MCF 10A (cell line): ENCODE measurements around the gene ETV2. TPM values are rescaled to one million over a fixed set of nuclear protein-coding genes. Genes with fewer than 3 reads are reported as not detected.
A peak's percentile ranks its signal among the peaks of the same experiment; 100 is the strongest.
"Not testable (repeated sequence)": the region's sequence is repeated elsewhere in the genome, so short reads cannot be mapped to it uniquely, and the experiment has no call there.

Experiments
- BruUV-seq: library from RNA; stranded (reverse); fragments of 400-500 nt; replicated peaks from 2 replicates; lab custom pipeline; 2021; lab: Mats Ljungman, UMichigan
- CTCF ChIA-PET: fragments of 300-600 bp; sonication (Branson Sonifier 250); formaldehyde crosslinking; extraction: SDS; loops from one replicate; lab custom pipeline; 2021; ENCODE audit warnings: antibody characterized with exemption, inconsistent platforms; lab: Yijun Ruan, JAX
- POLR2A ChIA-PET: fragments of 300-600, 350-650 bp; sonication (Branson Sonifier 250); formaldehyde crosslinking; extraction: SDS; loops from one replicate; lab custom pipeline; 2020; ENCODE audit warnings: antibody characterized with exemption, inconsistent platforms; lab: Yijun Ruan, JAX
- DNase-seq: peaks from one replicate; pipeline ENCODE4 v3.0.0-alpha.2; 2018; ENCODE audit not compliant: unreplicated experiment
- H3K27ac Mint-ChIP-seq: one replicate; pipeline ENCODE4 v1.8.0; 2022; ENCODE audit warnings: mild to moderate bottlenecking, low read depth, mixed read lengths; ENCODE audit not compliant: unreplicated experiment
- H3K27me3 Mint-ChIP-seq: one replicate; pipeline ENCODE4 v1.8.0; 2022; ENCODE audit warnings: mixed read lengths; ENCODE audit not compliant: insufficient read depth, unreplicated experiment
- H3K36me3 Mint-ChIP-seq: one replicate; pipeline ENCODE4 v1.8.0; 2022; ENCODE audit warnings: mild to moderate bottlenecking, moderate library complexity, mixed read lengths; ENCODE audit not compliant: insufficient read depth, unreplicated experiment
- H3K4me1 Mint-ChIP-seq: one replicate; pipeline ENCODE4 v1.8.0; 2022; ENCODE audit warnings: mixed read lengths; ENCODE audit not compliant: insufficient read depth, unreplicated experiment
- H3K4me3 Mint-ChIP-seq: one replicate; pipeline ENCODE4 v1.8.0; 2022; ENCODE audit warnings: mild to moderate bottlenecking, moderate library complexity, mixed read lengths; ENCODE audit not compliant: unreplicated experiment
- H3K9me3 Mint-ChIP-seq: one replicate; pipeline ENCODE4 v1.8.0; 2022; ENCODE audit warnings: mixed read lengths; ENCODE audit not compliant: unreplicated experiment
- intact Hi-C: fragments of 100-400 bp; cut with micrococcal nuclease; formaldehyde crosslinking; loops from 2 replicates; pipeline ENCODE4 v1.14.1; 2022
- total RNA-seq: library from RNA; stranded (reverse); gene quantifications from 2 replicates; pipeline ENCODE4 v1.2.3, GENCODE V29; 2022
- TF ChIP-seq, protein P1 (sequence below): fragments of 200-600 bp; IDR thresholded peaks from one replicate; pipeline ENCODE4 v1.8.0; 2022; ENCODE audit warnings: antibody characterized with exemption, mild to moderate bottlenecking; ENCODE audit not compliant: unreplicated experiment

ETV2 gene
- total RNA-seq, 1 experiment from 2014 or later = 0.44 TPM

- H3K9me3 Mint-ChIP-seq = no peaks in the 10 kb centered on the region
- peaks cover 17% of the 10 kb centered on the region for H3K27me3 Mint-ChIP-seq
These were observed 45.1 kb upstream of the ETV2 start for GRCh38 chr19:35596366-35596999.

GRCh38 chr19:35601971-35602370 lies 39.6 kb upstream of the ETV2 start:
- Mint-ChIP-seq H3K4me1 (no peaks in the 10 kb centered on the region), H3K36me3 (no peaks in the 10 kb centered on the region), H3K4me3 (no peak overlapping the region), H3K27me3 (peaks cover 8% of the 10 kb centered on the region), H3K9me3 (no peaks in the 10 kb centered on the region), H3K27ac (no peak overlapping the region)
- no TSS peak for BruUV-seq
- intact Hi-C loops = no loop called here
- POLR2A ChIA-PET = interaction anchor here (0.6 kb wide), 1 partner anchor 193 kb away, joined by 5 read pairs; no protein-coding TSS in a partner anchor
- DNase-seq = no peak
- TF ChIP-seq, protein P1, sequence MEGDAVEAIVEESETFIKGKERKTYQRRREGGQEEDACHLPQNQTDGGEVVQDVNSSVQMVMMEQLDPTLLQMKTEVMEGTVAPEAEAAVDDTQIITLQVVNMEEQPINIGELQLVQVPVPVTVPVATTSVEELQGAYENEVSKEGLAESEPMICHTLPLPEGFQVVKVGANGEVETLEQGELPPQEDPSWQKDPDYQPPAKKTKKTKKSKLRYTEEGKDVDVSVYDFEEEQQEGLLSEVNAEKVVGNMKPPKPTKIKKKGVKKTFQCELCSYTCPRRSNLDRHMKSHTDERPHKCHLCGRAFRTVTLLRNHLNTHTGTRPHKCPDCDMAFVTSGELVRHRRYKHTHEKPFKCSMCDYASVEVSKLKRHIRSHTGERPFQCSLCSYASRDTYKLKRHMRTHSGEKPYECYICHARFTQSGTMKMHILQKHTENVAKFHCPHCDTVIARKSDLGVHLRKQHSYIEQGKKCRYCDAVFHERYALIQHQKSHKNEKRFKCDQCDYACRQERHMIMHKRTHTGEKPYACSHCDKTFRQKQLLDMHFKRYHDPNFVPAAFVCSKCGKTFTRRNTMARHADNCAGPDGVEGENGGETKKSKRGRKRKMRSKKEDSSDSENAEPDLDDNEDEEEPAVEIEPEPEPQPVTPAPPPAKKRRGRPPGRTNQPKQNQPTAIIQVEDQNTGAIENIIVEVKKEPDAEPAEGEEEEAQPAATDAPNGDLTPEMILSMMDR = no peak
- CTCF ChIA-PET = interaction anchor here (0.6 to 1.4 kb wide), 3 partner anchors 10 to 54 kb away, joined by 3 to 4 read pairs (median 3); no protein-coding TSS in a partner anchor

More at GRCh38 chr19:35596366-35596999, 45.1 kb upstream of the ETV2 start:
- no peaks in the 10 kb centered on the region for H3K36me3 Mint-ChIP-seq
- peak; percentile 16 for DNase-seq
- CTCF ChIA-PET = interaction anchor here (0.6 to 0.8 kb wide), 2 partner anchors 16 to 49 kb away, joined by 3 read pairs; no protein-coding TSS in a partner anchor
- intact Hi-C loops = no loop called here
- no peaks in the 10 kb centered on the region for H3K4me1 Mint-ChIP-seq
- no TSS peak for BruUV-seq
- no peak overlapping the region for H3K4me3 Mint-ChIP-seq
- POLR2A ChIA-PET = no interaction called here
- TF ChIP-seq, protein P1 = no peak
- H3K27ac Mint-ChIP-seq = no peak overlapping the region

DNA sequence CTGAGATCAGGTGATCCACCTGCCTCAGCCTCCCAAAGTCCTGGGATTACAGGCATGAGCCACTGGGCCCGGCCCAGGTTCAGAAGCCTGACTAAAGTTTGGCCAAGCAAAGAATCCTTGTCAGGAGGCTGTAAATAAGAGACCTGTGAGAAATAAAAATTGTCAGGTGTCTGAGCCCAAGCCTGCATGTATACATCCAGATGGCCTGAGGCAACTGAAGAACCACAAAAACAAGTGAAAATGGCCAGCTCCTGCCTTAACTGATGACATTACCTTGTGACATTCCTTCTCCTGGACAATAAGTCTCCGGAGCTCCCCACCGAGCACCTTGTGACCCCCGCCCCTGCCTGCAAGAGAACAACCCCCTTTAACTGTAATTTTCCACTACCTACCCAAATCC lies 37.1 kb upstream of the ETV2 start:
- H3K27me3 Mint-ChIP-seq, H3K4me3 Mint-ChIP-seq, intact Hi-C loops, H3K36me3 Mint-ChIP-seq, DNase-seq, H3K9me3 Mint-ChIP-seq, POLR2A ChIA-PET, BruUV-seq, H3K4me1 Mint-ChIP-seq: not testable (repeated sequence)
- H3K27ac Mint-ChIP-seq = peak overlapping the region; percentile 10
- CTCF ChIA-PET = interaction anchor here (1.0 to 1.1 kb wide), 2 partner anchors 56 to 252 kb away, joined by 3 read pairs; no protein-coding TSS in a partner anchor

GRCh38 chr19:35607170-35607569 lies 34.4 kb upstream of the ETV2 start:
- not testable (repeated sequence) for BruUV-seq

DNA sequence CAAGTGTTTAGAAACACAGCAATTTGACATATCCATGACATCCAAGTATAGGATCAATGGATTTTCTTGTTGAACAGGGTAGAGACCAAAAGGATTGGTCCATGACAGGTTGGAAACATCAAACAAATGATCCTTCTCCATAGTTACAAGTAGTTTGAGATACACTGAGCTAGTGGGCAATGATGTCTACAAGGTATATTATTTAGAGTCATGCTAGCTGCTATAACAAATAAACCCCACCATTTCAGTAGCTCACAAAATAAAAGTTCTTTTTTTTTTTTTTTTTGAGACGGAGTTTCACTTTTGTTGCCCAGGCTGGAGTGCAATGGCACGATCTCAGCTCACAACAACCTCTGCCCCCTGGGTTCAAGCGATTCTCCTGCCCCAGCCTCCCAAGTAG lies 33.9 kb upstream of the ETV2 start:
- POLR2A ChIA-PET = interaction anchor here (1.3 kb wide), 1 partner anchor 37 kb away, joined by 4 read pairs; no protein-coding TSS in a partner anchor
- H3K4me1 Mint-ChIP-seq = no peaks in the 10 kb centered on the region
- peaks cover 8% of the 10 kb centered on the region for H3K36me3 Mint-ChIP-seq

More at GRCh38 chr19:35607170-35607569, 34.4 kb upstream of the ETV2 start:
- H3K9me3 Mint-ChIP-seq, H3K27me3 Mint-ChIP-seq, intact Hi-C loops, DNase-seq, H3K27ac Mint-ChIP-seq, H3K36me3 Mint-ChIP-seq, CTCF ChIA-PET, H3K4me3 Mint-ChIP-seq, H3K4me1 Mint-ChIP-seq: not testable (repeated sequence)
- POLR2A ChIA-PET = interaction anchor here (0.8 kb wide), 1 partner anchor 135 kb away, joined by 3 read pairs; the partner anchor contains the start of gene IGFLR1

More for the DNA sequence above, 33.9 kb upstream of the ETV2 start:
- BruUV-seq = no TSS peak
- CTCF ChIA-PET = no interaction called here
- H3K9me3 Mint-ChIP-seq = peaks cover 7% of the 10 kb centered on the region
- no peak overlapping the region for H3K27ac Mint-ChIP-seq
- TF ChIP-seq, protein P1 = no peak
- intact Hi-C loops = no loop called here
- no peak for DNase-seq
- no peaks in the 10 kb centered on the region for H3K27me3 Mint-ChIP-seq
- H3K4me3 Mint-ChIP-seq = no peak overlapping the region
